Cardiac muscle cell (in vitro differentiated cells and primary cell): ENCODE results near the gene DPP10. TPM values are rescaled to one million over a fixed set of nuclear protein-coding genes. Genes with fewer than 3 reads are reported as not detected.

Experiments
- DNase-seq, 2 donors: peaks; one replicate each; pipeline versions ENCODE4 v3.0.0 to v3.0.0-alpha.2; 2010 to 2017; ENCODE audit warnings: low read depth in 1 of 2, low spot score in 1 of 2
- H3K27ac ChIP-seq: fragments of 200-600 bp; sonication (generic); 2 replicates; pipeline ENCODE4 v1.5.1; 2016
- H3K27me3 ChIP-seq: fragments of 200-600 bp; sonication (generic); 2 replicates; pipeline ENCODE4 v1.6.0; 2016; ENCODE audit warnings: control low read depth
- H3K36me3 ChIP-seq: fragments of 200-600 bp; sonication (generic); 2 replicates; pipeline ENCODE4 v1.5.1; 2016; ENCODE audit warnings: control low read depth
- H3K4me1 ChIP-seq: fragments of 200-600 bp; sonication (generic); 2 replicates; pipeline ENCODE4 v1.8.1; 2017; ENCODE audit warnings: low read depth, mild to moderate bottlenecking, mixed run types
- H3K4me3 ChIP-seq: fragments of 200-600 bp; sonication (generic); 2 replicates; pipeline ENCODE4 v1.5.1; 2016; ENCODE audit warnings: mild to moderate bottlenecking
- H3K9me3 ChIP-seq: fragments of 200-600 bp; sonication (generic); 2 replicates; pipeline ENCODE4 v1.5.1; 2017; ENCODE audit warnings: low read depth, mild to moderate bottlenecking, control low read depth
- polyA plus RNA-seq: library from polyadenylated mRNA; unstranded; fragments of >200 nt; fragmentation: Nextera tagmentation; extraction: Ambion mirVana; gene quantifications from 2 replicates; pipeline ENCODE4 v1.2.1, GENCODE V29; 2016
- total RNA-seq: library from RNA; depleted of rRNA; stranded (reverse); fragments of >200 nt; gene quantifications from 2 replicates; pipeline ENCODE4 v1.2.3, GENCODE V29; 2016
- TF ChIP-seq, protein P1 (sequence below): IDR thresholded peaks from 2 replicates; pipeline ENCODE4 v1.5.1; 2012; ENCODE audit warnings: low read depth, mild to moderate bottlenecking, low read length

Gene DPP10
- total and polyA plus RNA-seq, 2 experiments from 2014 or later: 1.1 to 1.4 TPM

DNA sequence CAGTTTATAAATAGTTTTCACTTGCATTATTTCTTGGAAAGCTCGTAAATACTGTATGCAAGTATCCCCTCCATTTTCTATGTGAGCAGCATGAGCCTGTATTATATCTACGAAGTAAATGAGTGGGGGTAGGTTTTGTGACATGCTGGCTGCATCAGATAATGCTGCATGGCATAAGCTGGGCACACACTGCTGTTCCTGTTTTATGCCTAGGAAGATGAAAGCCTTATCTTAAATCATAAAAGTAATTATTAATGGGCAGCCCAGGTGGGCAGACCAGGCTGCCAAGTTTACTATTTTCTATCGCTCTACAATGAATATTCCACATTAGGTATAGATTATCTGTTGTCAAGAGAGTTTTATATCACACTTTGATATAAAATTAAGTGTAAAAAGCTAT, 854.6 kb downstream of the DPP10 start:
- TF ChIP-seq, protein P1, sequence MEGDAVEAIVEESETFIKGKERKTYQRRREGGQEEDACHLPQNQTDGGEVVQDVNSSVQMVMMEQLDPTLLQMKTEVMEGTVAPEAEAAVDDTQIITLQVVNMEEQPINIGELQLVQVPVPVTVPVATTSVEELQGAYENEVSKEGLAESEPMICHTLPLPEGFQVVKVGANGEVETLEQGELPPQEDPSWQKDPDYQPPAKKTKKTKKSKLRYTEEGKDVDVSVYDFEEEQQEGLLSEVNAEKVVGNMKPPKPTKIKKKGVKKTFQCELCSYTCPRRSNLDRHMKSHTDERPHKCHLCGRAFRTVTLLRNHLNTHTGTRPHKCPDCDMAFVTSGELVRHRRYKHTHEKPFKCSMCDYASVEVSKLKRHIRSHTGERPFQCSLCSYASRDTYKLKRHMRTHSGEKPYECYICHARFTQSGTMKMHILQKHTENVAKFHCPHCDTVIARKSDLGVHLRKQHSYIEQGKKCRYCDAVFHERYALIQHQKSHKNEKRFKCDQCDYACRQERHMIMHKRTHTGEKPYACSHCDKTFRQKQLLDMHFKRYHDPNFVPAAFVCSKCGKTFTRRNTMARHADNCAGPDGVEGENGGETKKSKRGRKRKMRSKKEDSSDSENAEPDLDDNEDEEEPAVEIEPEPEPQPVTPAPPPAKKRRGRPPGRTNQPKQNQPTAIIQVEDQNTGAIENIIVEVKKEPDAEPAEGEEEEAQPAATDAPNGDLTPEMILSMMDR: no peak
- H3K27me3 ChIP-seq: no peaks in the 10 kb centered on the region
- no peaks in the 10 kb centered on the region for H3K4me1 ChIP-seq
- no peaks in the 10 kb centered on the region for H3K36me3 ChIP-seq
- H3K27ac ChIP-seq: no peak overlapping the region
- no peaks in the 10 kb centered on the region for H3K9me3 ChIP-seq
- H3K4me3 ChIP-seq: no peak overlapping the region
- no peak for DNase-seq

GRCh38 chr2:115299199-115299598, 856.8 kb downstream of the DPP10 start:
- TF ChIP-seq, protein P1: no peak
- Histone ChIP-seq H3K4me3 (no peak overlapping the region), H3K4me1 (no peaks in the 10 kb centered on the region), H3K36me3 (no peaks in the 10 kb centered on the region), H3K9me3 (no peaks in the 10 kb centered on the region), H3K27me3 (no peaks in the 10 kb centered on the region), H3K27ac (no peak overlapping the region)
- no peak for DNase-seq

- H3K4me3 ChIP-seq: no peak overlapping the region
- DNase-seq: no peak
- H3K9me3 ChIP-seq: no peaks in the 10 kb centered on the region
- H3K27me3 ChIP-seq: no peaks in the 10 kb centered on the region
- TF ChIP-seq, protein P1: no peak
- no peak overlapping the region for H3K27ac ChIP-seq
- no peaks in the 10 kb centered on the region for H3K36me3 ChIP-seq
- H3K4me1 ChIP-seq: no peaks in the 10 kb centered on the region
These were observed 863.3 kb downstream of the DPP10 start for GRCh38 chr2:115305712-115306111.

DNA sequence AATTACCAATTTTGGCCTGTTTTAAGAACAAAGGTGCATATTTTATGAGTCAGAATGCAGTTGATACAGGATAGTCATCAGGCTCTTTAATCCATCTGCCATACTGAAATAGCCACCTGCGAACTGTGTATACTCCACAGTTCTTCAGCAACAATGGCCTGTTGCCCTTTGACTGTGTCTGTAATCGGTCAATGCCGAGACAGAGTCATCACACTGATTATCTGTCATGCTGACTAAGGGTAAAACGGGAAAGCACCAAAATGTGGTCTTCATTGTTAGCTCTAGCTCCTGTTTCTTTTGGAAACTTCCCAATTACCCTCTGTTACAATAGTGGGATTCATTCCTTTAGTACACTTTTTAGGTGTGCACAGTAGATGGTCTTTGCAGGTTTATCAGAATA, 871.7 kb downstream of the DPP10 start:
- H3K27ac ChIP-seq: no peak overlapping the region
- H3K4me1 ChIP-seq: no peaks in the 10 kb centered on the region
- no peaks in the 10 kb centered on the region for H3K27me3 ChIP-seq
- H3K36me3 ChIP-seq: no peaks in the 10 kb centered on the region
- H3K4me3 ChIP-seq: no peak overlapping the region
- no peaks in the 10 kb centered on the region for H3K9me3 ChIP-seq
- TF ChIP-seq, protein P1: no peak
- DNase-seq: no peak

GRCh38 chr2:115327061-115327460, 884.6 kb downstream of the DPP10 start:
- H3K27ac ChIP-seq: no peak overlapping the region
- no peaks in the 10 kb centered on the region for H3K36me3 ChIP-seq
- H3K27me3 ChIP-seq: no peaks in the 10 kb centered on the region
- no peak for DNase-seq
- H3K4me3 ChIP-seq: no peak overlapping the region
- H3K9me3 ChIP-seq: no peaks in the 10 kb centered on the region
- H3K4me1 ChIP-seq: no peaks in the 10 kb centered on the region
- TF ChIP-seq, protein P1: no peak

- H3K27me3 ChIP-seq: no peaks in the 10 kb centered on the region
- H3K36me3 ChIP-seq: no peaks in the 10 kb centered on the region
- no peak overlapping the region for H3K4me3 ChIP-seq
- no peaks in the 10 kb centered on the region for H3K4me1 ChIP-seq
- H3K27ac ChIP-seq: no peak overlapping the region
- TF ChIP-seq, protein P1: no peak
- DNase-seq: no peak
- no peaks in the 10 kb centered on the region for H3K9me3 ChIP-seq
These were observed 917.1 kb downstream of the DPP10 start for GRCh38 chr2:115359550-115359949.
